ENCODE data around the gene PLXNA4. TPM values are rescaled to one million over a fixed set of nuclear protein-coding genes. Genes with fewer than 3 reads are reported as not detected.

The PLXNA4 gene
- total RNA-seq, 1 experiment from 2014 or later, result not detected

DNA sequence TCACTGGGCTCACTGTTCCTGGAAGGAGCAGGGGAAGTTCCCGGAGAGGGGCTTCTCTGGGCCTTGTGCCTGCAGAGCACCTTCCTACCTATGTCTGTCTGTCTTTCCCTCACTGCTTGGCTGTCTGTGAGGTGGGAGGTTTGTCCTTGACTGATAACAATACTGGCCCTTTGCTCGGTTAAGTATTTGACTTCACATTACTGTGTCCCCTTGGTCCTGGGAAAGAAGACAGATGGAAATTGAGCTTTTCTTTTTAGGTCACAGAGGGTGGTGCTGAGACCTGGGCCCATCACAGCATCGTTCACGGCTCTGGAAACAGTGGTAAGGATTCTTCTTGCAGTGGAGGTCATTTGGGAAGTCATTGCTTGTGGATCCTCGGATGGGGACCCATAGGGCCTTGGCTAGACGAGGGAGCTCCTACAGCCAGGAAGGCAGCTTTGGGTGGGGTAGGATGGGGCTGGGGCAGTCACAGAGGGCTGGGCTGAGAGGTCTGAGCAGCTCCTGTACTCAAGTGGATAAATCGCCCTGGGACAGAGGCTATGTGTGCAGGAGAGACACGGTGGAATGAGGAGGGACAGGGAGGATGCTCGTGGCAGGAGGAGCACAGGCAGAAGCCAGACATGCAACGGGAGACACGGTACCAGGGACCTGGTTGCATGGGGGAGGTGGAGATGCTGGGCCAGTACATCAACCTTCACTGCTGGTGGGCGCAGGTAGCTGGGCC lies 450.2 kb downstream of the PLXNA4 start:
- Histone ChIP-seq H3K4me3 (replicated peaks in 1 of 2; ENCODE audit: low read depth in 1 of 2, low read length in 2 of 2) (no peak overlapping the region), H3K79me2 (ENCODE audit: insufficient read depth, low read length) (no peaks in the 10 kb centered on the region), H3K27ac (ENCODE audit: low read depth, low read length) (no peak overlapping the region), H3K36me3 (ENCODE audit: control insufficient read depth in 1 of 2, insufficient read depth in 2 of 2, low read length in 2 of 2) (no peaks in the 10 kb centered on the region), H3K9ac (ENCODE audit: low read length) (no peak overlapping the region), H2AFZ (ENCODE audit: low read depth, low read length, poor library complexity, severe bottlenecking) (no peak overlapping the region), H3K4me2 (ENCODE audit: low read length) (no peak overlapping the region), H3K9me2 (ENCODE audit: insufficient read depth) (no peaks in the 10 kb centered on the region), H3K9me3 (ENCODE audit: control insufficient read depth in 1 of 2, insufficient read depth in 1 of 2, low read depth in 1 of 2, low read length in 2 of 2) (no peaks in the 10 kb centered on the region), H3K4me1 (ENCODE audit: control insufficient read depth in 1 of 2, insufficient read depth in 2 of 2, low read length in 2 of 2) (no peaks in the 10 kb centered on the region), H4K20me1 (ENCODE audit: insufficient read depth) (no peaks in the 10 kb centered on the region), H3K27me3 (ENCODE audit: insufficient read depth, low read length) (peaks cover 49% of the 10 kb centered on the region; the same call in 1 of the 2 replicates)
- ATAC-seq (no peak), DNase-seq (ENCODE audit: low read depth, low spot score) (no peak)
- intact Hi-C loops (cut with micrococcal nuclease), result no loop called here
- no TSS peak for BruUV-seq (replicated peaks)
- ChIA-PET POLR2A (no interaction called here), RAD21 (ENCODE audit: low non-redundant PET in 1 of 2, low total read pairs in 2 of 2, uncharacterized antibody in 2 of 2, unreplicated experiment in 2 of 2) (no interaction called here), CTCF (no interaction called here)
- TF ChIP-seq, protein P1, sequence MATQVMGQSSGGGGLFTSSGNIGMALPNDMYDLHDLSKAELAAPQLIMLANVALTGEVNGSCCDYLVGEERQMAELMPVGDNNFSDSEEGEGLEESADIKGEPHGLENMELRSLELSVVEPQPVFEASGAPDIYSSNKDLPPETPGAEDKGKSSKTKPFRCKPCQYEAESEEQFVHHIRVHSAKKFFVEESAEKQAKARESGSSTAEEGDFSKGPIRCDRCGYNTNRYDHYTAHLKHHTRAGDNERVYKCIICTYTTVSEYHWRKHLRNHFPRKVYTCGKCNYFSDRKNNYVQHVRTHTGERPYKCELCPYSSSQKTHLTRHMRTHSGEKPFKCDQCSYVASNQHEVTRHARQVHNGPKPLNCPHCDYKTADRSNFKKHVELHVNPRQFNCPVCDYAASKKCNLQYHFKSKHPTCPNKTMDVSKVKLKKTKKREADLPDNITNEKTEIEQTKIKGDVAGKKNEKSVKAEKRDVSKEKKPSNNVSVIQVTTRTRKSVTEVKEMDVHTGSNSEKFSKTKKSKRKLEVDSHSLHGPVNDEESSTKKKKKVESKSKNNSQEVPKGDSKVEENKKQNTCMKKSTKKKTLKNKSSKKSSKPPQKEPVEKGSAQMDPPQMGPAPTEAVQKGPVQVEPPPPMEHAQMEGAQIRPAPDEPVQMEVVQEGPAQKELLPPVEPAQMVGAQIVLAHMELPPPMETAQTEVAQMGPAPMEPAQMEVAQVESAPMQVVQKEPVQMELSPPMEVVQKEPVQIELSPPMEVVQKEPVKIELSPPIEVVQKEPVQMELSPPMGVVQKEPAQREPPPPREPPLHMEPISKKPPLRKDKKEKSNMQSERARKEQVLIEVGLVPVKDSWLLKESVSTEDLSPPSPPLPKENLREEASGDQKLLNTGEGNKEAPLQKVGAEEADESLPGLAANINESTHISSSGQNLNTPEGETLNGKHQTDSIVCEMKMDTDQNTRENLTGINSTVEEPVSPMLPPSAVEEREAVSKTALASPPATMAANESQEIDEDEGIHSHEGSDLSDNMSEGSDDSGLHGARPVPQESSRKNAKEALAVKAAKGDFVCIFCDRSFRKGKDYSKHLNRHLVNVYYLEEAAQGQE (IDR thresholded peaks at IDR 0.05; ENCODE audit: low read depth), result no peak
- no peak for TF ChIP-seq SRF (IDR thresholded peaks at IDR 0.05; ENCODE audit: low read depth)
- no peak for TF ChIP-seq RAD21 (IDR thresholded peaks at IDR 0.05; ENCODE audit: low read depth)
- TF ChIP-seq POLR2AphosphoS5 (IDR thresholded peaks at IDR 0.05; ENCODE audit: low read depth, low read length), result no peak
- no peak for TF ChIP-seq CBX3 (IDR thresholded peaks at IDR 0.05; ENCODE audit: low read depth)
- TF ChIP-seq ZBTB33 (IDR thresholded peaks at IDR 0.05; ENCODE audit: extremely low read depth, insufficient replicate concordance, low read length), result no peak
- no peak for TF ChIP-seq EZH2 (IDR thresholded peaks at IDR 0.05)
- no peak for TF ChIP-seq SP1 (IDR thresholded peaks at IDR 0.05; ENCODE audit: low read depth)
- no peak for TF ChIP-seq JUND (IDR thresholded peaks at IDR 0.05)
